ENCODE measurements around the gene DCTN4. TPM values are rescaled to one million over a fixed set of nuclear protein-coding genes. Genes with fewer than 3 reads are reported as not detected.

The DCTN4 gene
- total and polyA plus RNA-seq, 2 experiments from 2014 or later, result 22.9 to 63.9 TPM

GRCh38 chr5:150672237-150672883, 86.5 kb downstream of the DCTN4 start:
- peak; percentile 56 for DNase-seq (ENCODE audit: low spot score)
- H4K20me1 ChIP-seq (ENCODE audit: insufficient read depth, poor library complexity, severe bottlenecking), result no peaks in the 10 kb centered on the region
- no peaks in the 10 kb centered on the region for H3K36me3 ChIP-seq (replicated peaks; ENCODE audit: insufficient read depth, low read depth)
- no peak for TF ChIP-seq EZH2 (IDR thresholded peaks at IDR 0.05; ENCODE audit: borderline replicate concordance)
- TF ChIP-seq EZH2phosphoT487 (IDR thresholded peaks at IDR 0.05; ENCODE audit: low read depth, severe bottlenecking, unreplicated experiment), result no peak
- no peak for TF ChIP-seq CTCF (IDR thresholded peaks at IDR 0.05; ENCODE audit: poor library complexity)
- H3K4me2 ChIP-seq, result peak overlapping the region; percentile 99
- H3K4me3 ChIP-seq, result peak overlapping the region; percentile 68
- WGBS (ENCODE audit: low lambda C conversion rate, missing lambda C conversion rate), result 5% methylated on average over 26 of the region's 38 CpGs
- peaks cover 8% of the 10 kb centered on the region for H3K4me1 ChIP-seq (ENCODE audit: insufficient read depth)
- peaks cover 17% of the 10 kb centered on the region for H3K27me3 ChIP-seq
- peak overlapping the region; percentile 10 for H3K27ac ChIP-seq
- no peaks in the 10 kb centered on the region for H3K79me2 ChIP-seq
- peak overlapping the region; percentile 93 for H2AFZ ChIP-seq
- no peaks in the 10 kb centered on the region for H3K9me2 ChIP-seq (replicated peaks; ENCODE audit: insufficient read depth)
- no peaks in the 10 kb centered on the region for H3K9me3 ChIP-seq (ENCODE audit: low read depth)

GRCh38 chr5:150671509-150672236, 87.1 kb downstream of the DCTN4 start:
- peak overlapping the region; percentile 68 for H3K4me3 ChIP-seq
- H3K9me2 ChIP-seq (replicated peaks; ENCODE audit: insufficient read depth), result no peaks in the 10 kb centered on the region
- DNase-seq (ENCODE audit: low spot score), result peak; percentile 29
- H4K20me1 ChIP-seq (ENCODE audit: insufficient read depth, poor library complexity, severe bottlenecking), result no peaks in the 10 kb centered on the region
- no peak overlapping the region for H3K27ac ChIP-seq
- H3K9me3 ChIP-seq (ENCODE audit: low read depth), result no peaks in the 10 kb centered on the region
- peaks cover 17% of the 10 kb centered on the region for H3K27me3 ChIP-seq
- no peaks in the 10 kb centered on the region for H3K79me2 ChIP-seq
- 2% methylated on average over 30 of the region's 51 CpGs for WGBS (ENCODE audit: low lambda C conversion rate, missing lambda C conversion rate)
- no peaks in the 10 kb centered on the region for H3K36me3 ChIP-seq (replicated peaks; ENCODE audit: insufficient read depth, low read depth)
- TF ChIP-seq EZH2 (IDR thresholded peaks at IDR 0.05; ENCODE audit: borderline replicate concordance) (peak; percentile 49), CTCF (IDR thresholded peaks at IDR 0.05; ENCODE audit: poor library complexity) (no peak)
- peak overlapping the region; percentile 99 for H3K4me2 ChIP-seq
- peak overlapping the region; percentile 93 for H2AFZ ChIP-seq
- peaks cover 8% of the 10 kb centered on the region for H3K4me1 ChIP-seq (ENCODE audit: insufficient read depth)

- Histone ChIP-seq H3K4me3 (no peak overlapping the region), H4K20me1 (ENCODE audit: insufficient read depth, poor library complexity, severe bottlenecking) (no peaks in the 10 kb centered on the region), H2AFZ (peak overlapping the region; percentile 93), H3K4me1 (ENCODE audit: insufficient read depth) (peaks cover 8% of the 10 kb centered on the region), H3K27ac (no peak overlapping the region), H3K9me2 (replicated peaks; ENCODE audit: insufficient read depth) (no peaks in the 10 kb centered on the region), H3K9me3 (ENCODE audit: low read depth) (no peaks in the 10 kb centered on the region), H3K79me2 (no peaks in the 10 kb centered on the region), H3K27me3 (peaks cover 17% of the 10 kb centered on the region), H3K4me2 (peak overlapping the region; percentile 99), H3K36me3 (replicated peaks; ENCODE audit: insufficient read depth, low read depth) (no peaks in the 10 kb centered on the region)
- 57% methylated on average over 2 of the region's 2 CpGs for WGBS (ENCODE audit: low lambda C conversion rate, missing lambda C conversion rate)
- no peak for DNase-seq (ENCODE audit: low spot score)
- TF ChIP-seq EZH2phosphoT487 (IDR thresholded peaks at IDR 0.05; ENCODE audit: low read depth, severe bottlenecking, unreplicated experiment) (no peak), EZH2 (IDR thresholded peaks at IDR 0.05; ENCODE audit: borderline replicate concordance) (no peak), CTCF (IDR thresholded peaks at IDR 0.05; ENCODE audit: poor library complexity) (no peak)
Observed at GRCh38 chr5:150670948-150671310, 87.9 kb downstream of the DCTN4 start.

Measured in hepatocyte (in vitro differentiated cells).